ENCODE data around the gene SLC4A5.
A peak's percentile ranks its signal among the peaks of the same experiment; 100 is the strongest.

Gene SLC4A5, protein sequence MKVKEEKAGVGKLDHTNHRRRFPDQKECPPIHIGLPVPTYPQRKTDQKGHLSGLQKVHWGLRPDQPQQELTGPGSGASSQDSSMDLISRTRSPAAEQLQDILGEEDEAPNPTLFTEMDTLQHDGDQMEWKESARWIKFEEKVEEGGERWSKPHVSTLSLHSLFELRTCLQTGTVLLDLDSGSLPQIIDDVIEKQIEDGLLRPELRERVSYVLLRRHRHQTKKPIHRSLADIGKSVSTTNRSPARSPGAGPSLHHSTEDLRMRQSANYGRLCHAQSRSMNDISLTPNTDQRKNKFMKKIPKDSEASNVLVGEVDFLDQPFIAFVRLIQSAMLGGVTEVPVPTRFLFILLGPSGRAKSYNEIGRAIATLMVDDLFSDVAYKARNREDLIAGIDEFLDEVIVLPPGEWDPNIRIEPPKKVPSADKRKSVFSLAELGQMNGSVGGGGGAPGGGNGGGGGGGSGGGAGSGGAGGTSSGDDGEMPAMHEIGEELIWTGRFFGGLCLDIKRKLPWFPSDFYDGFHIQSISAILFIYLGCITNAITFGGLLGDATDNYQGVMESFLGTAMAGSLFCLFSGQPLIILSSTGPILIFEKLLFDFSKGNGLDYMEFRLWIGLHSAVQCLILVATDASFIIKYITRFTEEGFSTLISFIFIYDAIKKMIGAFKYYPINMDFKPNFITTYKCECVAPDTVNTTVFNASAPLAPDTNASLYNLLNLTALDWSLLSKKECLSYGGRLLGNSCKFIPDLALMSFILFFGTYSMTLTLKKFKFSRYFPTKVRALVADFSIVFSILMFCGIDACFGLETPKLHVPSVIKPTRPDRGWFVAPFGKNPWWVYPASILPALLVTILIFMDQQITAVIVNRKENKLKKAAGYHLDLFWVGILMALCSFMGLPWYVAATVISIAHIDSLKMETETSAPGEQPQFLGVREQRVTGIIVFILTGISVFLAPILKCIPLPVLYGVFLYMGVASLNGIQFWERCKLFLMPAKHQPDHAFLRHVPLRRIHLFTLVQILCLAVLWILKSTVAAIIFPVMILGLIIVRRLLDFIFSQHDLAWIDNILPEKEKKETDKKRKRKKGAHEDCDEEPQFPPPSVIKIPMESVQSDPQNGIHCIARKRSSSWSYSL

DNA sequence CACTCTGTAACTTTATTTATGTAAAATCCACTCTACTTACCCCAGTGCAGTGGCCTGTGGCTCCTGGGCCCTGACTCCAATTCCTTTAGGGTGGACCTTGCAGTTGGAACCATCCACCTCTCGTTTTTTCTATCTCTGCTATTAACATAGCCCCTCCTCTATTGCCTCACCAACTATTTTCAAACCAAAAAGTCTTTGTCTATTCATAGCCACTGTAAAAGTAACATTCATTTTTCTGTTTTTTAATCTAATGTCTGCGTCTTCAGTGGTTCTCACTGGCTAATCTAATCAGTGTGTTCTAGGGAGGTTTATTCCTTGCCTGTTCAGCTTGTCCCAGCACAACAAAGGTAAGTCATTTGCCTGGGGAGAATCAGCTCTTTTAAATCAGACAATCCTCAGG lies at the start of gene SLC4A5:
Gene SLC4A5 (minus strand): TSS at position 101 of the 400 bp plus-strand sequence. CDS start 28,393 bp downstream, outside the sequence.
- DNase-seq (ENCODE audit: low spot score): no peak

DNA sequence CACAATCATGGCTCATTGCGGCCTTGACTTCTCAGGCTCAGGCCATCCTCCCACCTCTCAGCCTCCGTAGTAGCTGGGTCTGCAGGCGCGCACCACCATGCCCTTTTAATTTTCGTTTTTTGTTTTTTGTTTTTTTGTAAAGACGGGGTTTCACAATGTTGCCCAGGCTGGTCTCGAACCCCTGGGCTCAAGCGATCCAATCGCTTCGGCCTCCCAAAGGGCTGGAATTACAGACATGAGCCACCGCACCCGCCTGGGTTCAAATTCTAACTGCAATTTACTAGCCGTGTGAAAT lies 49.2 kb upstream of the SLC4A5 start:
- DNase-seq (ENCODE audit: low spot score): no peak

DNA sequence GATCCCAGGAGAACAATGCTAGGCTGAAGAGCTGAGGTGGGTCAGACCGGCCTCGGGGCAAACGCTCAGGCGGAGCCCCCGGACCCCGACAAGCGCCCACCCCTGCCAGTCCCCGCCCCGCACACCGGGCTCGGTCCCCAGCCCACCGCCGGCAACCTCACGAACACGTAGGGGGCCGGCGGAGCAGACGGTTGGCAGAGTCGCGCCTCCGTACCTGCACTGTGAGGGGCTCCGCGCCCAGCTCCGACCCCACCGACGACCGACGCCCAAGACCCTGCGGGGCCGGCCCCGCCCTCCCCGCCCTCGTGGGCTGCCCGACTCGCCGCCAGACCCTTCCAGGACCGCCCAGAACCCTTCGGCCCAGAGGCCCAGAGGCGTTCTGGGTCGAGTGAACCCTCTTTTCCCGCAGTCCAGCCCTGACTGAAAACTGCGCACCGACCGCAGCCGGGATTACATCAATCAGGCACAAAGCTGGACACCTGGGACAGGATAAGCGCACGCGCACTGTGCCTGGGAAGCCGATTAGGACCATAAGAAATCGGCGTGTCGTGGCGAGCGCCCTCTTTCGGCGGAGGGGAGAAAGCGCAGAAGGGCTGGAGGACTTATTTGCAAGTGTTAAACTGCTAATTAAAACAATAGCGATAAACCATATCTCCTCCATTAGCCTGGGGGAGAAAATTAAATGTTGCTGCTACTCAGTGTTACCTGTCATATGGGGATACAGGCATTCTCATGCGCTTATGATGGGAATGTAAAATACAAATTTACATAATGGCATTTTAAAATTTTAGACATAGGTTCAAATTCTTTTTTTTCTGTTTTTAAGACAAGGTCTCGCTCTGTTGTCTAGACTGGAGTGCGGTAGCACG lies 48.6 kb upstream of the SLC4A5 start:
- DNase-seq (ENCODE audit: low spot score): peak; percentile 91

DNA sequence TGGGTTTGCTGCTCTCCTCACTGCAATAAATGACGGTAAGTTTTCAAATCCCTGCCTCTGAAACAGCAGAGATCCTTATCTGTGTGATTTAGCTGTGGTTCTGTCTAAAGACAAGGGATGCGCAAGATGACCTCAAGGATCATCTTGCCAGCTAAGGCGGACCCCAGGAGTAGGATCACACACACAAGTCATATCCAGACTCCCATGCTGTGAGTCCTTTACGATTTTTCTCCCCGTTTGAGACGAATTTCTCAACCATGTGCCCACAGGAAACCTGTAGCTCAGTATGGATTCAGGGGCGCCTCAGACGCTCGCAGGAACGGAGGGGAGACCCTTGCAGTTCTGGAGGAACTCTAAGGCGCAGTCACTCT lies 48.0 kb upstream of the SLC4A5 start:
- no peak for DNase-seq (ENCODE audit: low spot score)

DNA sequence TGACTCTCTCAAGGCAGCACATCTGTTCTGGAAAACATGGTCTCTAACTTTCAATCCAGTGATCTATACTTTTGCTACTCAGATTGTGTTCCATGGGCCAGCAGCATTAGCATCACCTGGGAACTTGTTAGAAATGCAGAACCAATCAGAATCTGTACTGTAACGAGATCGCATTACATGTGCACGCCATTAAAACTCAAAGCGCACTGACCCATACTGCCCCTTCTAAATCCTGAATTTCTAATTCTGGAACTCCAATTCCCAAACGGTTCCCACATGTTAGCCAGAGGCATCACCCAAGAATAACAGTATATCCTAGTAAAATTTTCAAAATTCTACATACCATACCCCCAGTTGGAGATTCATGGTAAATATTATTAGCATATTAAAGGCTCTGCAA lies 47.4 kb upstream of the SLC4A5 start:
- no peak for DNase-seq (ENCODE audit: low spot score)

DNA sequence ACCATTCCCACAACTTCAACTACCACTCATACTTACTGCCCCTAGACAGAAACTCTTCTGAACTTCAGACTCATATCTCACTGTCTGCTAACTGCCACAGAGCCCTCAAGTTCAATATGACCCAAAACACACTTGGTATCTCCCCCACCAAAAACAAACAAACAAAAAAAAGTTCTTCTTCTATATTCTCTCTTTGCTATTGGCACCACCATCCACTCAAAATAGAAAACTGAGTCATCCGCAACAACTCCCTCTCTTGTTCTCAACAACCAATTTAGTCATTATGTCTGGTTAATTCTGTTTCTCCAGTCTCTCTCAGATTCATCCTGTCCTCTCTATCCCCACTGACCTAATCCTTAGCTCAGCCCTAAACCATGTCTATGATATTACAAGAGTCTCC lies 44.1 kb upstream of the SLC4A5 start:
- no peak for DNase-seq (ENCODE audit: low spot score)

DNA sequence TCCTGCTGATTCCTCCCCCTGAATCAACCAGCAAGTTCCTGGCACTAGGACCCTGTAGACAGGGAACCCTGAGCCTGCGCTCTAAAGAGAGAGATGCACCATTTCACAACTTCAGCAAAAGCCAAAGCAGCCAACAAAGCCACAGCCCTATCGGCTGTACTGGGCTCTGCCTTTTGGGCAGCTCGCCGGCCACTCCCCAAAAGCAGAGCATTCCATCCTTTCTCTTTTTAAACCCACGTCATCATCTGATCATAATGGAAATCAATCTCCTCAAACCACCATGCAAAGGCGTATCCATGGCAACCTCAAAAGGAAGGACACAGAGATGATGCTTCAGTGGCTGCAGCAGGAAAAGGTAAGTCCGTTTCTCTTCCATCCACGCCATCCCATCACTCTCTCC lies 42.2 kb upstream of the SLC4A5 start:
- peak; percentile 81 for DNase-seq (ENCODE audit: low spot score)

DNA sequence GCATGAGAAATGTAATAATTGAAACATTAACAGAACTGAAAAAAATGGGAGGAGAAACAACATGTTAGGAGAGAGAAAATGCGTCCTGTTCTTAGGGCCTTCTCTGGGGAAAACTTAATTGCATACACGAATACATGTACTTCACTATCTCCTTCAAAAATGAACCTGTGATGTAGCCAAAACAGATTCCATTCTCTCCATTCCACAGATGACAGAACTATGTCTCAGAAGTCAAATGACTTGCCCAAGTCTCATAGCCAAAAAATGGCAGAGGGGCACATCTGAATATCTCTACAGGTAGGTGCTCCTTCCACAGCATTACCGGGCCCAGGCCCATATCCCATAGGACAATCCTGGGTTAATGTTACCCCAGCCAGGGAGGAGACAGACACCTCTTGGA lies 40.8 kb upstream of the SLC4A5 start:
- DNase-seq (ENCODE audit: low spot score): no peak

DNA sequence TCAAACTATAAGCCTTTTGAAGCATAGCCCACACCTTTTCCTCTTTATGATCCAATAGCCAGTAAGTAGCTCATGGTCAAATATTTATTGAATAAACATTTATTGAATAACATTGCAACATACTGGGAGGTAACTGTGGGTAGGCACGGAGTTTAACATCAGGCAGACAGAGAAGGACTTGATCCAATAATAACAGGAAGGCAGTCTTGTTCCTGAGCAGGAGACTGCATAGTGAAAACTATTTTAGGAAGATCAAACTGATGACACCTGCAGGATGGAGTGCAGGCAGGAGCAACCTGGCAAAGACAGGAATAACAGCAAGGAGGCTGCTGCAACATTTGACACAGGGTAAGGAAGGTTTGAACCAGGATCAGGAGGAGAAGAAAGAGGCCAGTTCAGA lies 40.0 kb upstream of the SLC4A5 start:
- DNase-seq (ENCODE audit: low spot score): peak; percentile 56

DNA sequence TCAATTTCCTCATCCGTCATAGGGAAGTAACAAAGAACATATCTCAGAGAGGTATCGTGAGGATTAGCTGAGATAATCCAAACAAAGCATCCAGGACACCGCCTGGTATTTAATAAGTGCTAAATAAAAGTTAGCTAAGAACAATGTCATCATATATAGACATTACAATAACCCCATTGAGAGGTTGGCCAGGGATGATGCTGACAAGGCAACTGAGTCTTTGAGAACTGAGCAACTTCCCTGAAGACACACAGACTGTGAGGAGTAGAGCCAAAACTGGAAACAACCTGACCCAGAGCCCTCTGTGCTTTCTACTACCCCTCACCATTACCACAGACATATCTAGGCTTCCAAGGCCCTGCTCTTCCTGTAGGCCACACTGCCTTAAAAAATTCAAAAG lies 38.5 kb upstream of the SLC4A5 start:
- DNase-seq (ENCODE audit: low spot score): no peak

DNA sequence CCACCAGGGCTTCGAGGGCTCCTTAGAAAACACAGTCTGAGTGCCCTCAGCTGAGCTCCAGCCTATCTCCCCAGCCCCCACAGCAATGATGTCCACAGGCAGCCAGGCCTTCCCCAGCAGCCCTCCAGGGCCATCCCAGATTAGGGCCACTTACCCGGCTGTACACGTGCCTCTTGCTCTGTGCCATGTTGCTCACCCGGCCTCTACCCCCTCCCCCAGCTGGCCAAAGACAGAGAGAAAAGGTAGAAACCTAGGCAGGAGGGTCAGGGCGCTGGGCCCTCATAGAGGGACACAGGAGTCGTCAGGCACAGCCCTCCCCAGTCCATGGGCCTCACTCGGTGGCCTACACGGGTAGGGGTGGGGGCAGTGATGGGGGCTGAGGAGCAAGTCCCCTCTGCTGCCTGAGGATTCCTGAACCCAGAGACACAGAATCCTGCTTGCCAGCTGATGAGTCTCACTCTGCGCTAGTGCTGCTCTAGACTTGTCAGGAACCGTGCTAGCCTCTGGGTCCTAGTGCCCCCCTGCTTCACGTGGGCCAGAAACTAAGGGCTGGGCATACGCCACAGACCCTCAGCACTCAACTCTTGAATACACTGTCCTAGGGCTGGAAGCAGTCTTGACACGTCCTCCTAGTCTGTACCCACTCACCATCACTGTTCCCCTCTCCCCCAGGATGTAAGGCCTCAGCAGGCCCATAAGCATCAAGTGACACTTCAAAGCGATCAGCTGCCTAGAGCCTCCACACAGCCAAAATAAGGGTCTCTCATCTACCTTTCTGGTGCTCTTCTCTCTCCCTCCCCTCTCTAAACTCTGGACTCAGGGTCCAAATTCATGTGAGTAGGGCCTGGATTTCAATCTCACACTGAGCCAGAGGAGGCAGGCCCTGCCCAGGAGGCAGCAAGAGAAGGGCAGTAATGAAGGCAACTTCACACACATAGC lies 36.9 kb upstream of the SLC4A5 start, which contains the start of gene DCTN1:
Gene DCTN1 (minus strand): TSS at position 461 of the 939 bp plus-strand sequence. CDS start 274 bp downstream, at position 187.
- peak; percentile 83 for DNase-seq (ENCODE audit: low spot score)

DNA sequence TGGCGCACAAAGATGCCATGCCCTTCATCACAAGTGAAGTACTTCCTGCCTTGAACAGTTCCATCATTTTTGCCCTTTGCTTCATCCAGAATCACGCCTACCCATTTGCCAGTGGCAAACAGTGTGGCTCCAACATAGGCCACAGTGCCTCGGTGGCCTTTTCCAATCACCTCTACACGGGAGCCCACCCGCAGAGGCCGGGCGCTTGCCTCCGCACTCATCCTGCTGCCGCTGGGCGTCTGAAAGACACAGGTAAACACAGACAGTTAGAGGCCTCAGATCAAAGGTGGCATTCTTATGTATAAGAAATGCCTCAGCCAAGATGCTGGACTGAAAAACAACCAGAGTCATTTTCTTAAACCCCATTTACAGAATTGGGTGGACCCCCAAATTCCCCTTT lies 34.8 kb upstream of the SLC4A5 start:
- DNase-seq (ENCODE audit: low spot score): no peak

DNA sequence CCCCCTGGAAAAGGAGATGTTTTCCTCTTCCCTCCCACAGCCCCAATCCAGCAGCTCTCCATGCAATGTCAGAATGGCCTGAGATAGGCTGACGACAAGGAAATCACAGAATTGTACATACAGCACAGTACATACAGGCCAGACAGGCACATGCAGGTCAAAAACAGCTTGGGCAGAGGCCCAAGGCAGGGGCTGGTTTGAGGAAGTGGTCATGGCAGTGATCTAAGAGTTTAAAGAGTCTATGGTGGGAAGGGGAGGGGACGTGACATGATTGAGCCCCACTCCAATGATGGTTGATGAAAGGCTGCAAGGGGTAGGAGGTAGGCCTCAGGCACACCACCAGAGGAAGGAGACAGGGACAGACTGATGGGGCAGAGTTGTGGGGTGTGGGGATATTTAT lies 32.6 kb upstream of the SLC4A5 start:
- no peak for DNase-seq (ENCODE audit: low spot score)

DNA sequence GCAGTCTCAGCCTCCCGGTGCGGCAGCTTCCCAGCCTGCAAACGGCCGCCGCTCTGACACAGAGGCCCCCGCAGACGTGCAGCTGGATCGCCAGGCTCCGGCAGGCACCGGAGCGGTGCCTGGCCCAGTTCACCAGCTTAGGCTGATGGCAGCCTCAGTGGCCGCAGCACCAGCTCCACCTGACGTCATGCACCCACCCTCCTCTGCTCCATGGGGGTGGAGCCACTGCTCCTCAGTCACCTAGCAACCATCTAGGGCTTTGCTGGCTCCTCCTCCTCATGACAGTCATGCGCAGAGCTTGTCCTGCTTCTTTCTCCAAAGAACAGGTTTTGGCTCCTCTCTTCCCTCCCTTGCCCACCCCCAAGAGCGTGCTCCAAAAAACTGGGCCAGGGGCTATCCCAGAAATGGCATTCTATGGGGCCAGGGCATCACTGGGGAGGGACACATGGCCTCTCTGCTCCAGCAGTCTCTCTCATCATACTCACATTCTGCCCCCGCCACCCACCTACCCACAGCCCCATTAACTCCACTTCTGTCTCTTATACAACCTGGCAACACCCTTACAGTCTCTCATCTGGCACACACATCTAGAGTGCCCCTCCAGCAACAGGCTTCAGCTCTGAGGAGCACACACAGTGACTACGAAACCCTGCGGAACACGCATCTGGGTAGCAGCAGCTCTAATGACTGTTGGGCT lies 31.4 kb upstream of the SLC4A5 start:
- DNase-seq (ENCODE audit: low spot score): peak; percentile 97

DNA sequence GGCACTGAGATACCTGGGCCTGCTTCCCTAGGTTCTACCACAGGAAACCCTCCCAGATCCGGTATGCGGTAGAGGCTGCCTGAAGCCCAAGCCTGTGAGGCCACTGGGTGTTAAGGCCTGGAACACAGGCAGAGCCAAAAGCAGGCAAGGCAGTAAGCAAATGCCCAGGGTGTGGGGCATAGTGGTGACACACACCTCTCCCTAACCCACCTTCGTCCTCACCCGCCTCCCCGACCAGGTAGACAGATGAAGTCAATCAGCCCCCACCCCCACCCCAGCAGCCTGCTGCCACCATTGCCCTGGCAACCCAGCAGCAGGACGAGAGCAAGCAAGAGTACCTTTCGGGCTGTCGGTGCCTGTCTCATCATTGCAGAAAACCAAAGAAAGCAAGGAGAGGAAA lies 30.8 kb upstream of the SLC4A5 start:
- no peak for DNase-seq (ENCODE audit: low spot score)

DNA sequence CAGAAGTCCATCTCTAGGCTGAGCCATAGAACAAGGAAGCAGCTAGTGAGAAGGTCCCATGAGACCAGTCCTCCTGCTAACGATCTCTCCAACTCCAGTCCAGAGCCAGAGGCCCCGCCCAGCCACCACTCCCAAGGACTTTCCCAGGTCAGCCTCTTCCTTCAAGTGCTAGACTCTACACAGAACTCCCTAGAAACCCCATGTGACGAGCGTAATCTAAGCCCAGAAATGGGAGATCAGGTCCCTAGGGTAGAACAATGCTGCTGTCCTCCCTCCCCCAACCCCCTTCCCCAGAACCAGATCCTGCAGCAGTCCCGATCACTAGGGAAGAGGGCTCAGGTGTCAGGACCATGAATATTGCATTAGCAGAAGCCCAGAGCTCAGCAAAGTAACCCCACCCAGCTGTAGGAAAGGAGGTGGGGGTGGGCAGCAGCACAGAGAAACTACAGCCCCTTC lies 30.0 kb upstream of the SLC4A5 start:
- DNase-seq (ENCODE audit: low spot score): no peak

DNA sequence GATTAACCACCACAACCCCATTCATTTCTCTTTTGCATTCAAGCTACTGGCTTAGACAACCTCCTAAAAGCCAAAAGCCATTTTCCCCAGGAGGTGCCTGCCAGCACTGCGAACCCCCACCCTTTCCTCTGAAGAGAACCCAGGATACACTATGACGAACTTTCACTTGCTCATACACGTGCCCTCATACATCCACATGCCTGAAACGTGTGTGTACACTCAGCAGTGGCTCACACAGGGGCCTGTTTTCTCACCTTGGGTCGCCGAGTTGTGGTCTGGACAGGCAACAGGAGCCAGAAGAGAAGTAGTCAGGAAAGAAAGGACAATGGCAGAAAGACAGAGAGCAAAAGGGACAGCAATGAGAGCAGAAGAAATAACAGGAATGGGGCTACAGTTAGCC lies 29.5 kb upstream of the SLC4A5 start:
- DNase-seq (ENCODE audit: low spot score): no peak

DNA sequence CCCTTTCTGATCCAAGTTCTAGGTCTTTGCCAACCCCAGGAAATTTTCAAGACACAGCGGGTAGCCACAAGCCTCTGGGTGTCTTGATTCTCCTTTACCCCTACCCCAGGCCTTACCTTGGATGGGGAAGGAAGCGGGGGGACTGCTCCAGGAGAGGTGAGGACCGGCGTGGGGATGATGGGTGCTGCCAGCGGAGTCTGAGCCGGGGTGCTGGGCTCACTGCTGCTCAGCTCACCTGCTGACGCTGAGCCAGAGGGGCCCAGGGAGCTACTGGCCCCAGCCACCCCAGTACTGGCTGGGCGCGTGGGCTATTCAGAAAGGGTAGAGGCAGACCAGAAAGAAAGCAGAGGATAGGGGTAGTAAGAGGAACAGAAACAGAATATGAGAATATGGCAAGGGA lies 28.2 kb upstream of the SLC4A5 start:
- DNase-seq (ENCODE audit: low spot score): no peak

DNA sequence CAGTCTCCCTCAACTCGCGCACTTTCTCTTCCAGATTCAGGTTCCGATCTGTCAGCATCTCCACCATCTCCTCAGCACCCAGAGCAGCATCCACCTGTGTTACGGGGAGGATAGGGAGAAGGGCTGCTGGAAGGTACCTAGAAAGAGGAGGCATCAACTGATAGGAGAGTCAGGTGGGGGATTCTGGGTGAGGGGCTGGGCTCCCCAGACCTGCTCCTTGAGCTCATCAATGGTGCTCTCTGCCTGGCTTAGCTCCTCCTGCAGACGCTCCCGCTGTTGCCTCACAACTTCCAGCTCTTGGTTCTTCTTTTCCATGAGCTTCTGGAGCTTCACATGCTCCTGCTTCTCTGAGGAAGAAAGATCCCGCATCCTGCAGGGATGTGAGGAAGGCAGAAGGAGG lies 26.8 kb upstream of the SLC4A5 start:
- DNase-seq (ENCODE audit: low spot score): no peak

DNA sequence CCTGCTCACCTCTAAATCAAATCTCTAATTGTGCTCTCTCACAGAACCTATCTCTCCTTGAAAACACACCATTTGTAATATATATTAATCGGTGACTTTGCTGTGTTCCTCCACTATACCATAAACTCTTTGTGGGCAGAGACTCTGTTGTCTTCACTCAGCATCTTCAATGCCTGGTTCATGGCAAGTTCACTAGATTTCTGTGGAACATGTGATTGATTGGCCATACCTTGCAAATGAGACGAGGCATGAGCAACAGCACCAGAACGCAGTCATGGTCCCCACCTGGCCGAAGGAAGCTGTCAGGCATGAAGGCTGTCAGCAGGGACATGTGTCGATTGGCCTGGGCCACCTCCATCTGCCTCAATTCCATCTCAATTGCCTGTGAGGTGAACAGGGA lies 25.3 kb upstream of the SLC4A5 start:
- no peak for DNase-seq (ENCODE audit: low spot score)
